ENCODE results near the gene SIDT2. TPM values are rescaled to one million over a fixed set of nuclear protein-coding genes. Genes with fewer than 3 reads are reported as not detected.

SIDT2 gene
- total RNA-seq, 1 donor from 2014 or later: 23.6 TPM

- H3K4me1 Mint-ChIP-seq (ENCODE audit: low read depth, unreplicated experiment): peaks cover 3% of the 10 kb centered on the region
- H3K9me3 Mint-ChIP-seq (ENCODE audit: unreplicated experiment): no peaks in the 10 kb centered on the region
Observed at GRCh38 chr11:117210620-117211019, 32.1 kb downstream of the SIDT2 start.

GRCh38 chr11:117212697-117213355, 34.3 kb downstream of the SIDT2 start:
- H3K27ac Mint-ChIP-seq (ENCODE audit: unreplicated experiment): no peak overlapping the region

More at GRCh38 chr11:117210620-117211019, 32.1 kb downstream of the SIDT2 start:
- no peak for TF ChIP-seq CTCF (IDR thresholded peaks at IDR 0.05; ENCODE audit: partially characterized antibody, unreplicated experiment)
- Mint-ChIP-seq H3K4me3 (ENCODE audit: unreplicated experiment) (no peak overlapping the region), H3K27ac (ENCODE audit: unreplicated experiment) (no peak overlapping the region), H3K36me3 (ENCODE audit: unreplicated experiment) (peaks cover 10% of the 10 kb centered on the region), H3K27me3 (ENCODE audit: unreplicated experiment) (peaks cover 3% of the 10 kb centered on the region)
- no peak for DNase-seq

GRCh38 chr11:117214404-117215110, 36.0 kb downstream of the SIDT2 start:
- TF ChIP-seq CTCF (IDR thresholded peaks at IDR 0.05; ENCODE audit: partially characterized antibody, unreplicated experiment): no peak
- H3K36me3 Mint-ChIP-seq (ENCODE audit: unreplicated experiment): peaks cover 5% of the 10 kb centered on the region

More at GRCh38 chr11:117212697-117213355, 34.3 kb downstream of the SIDT2 start:
- peaks cover 3% of the 10 kb centered on the region for H3K27me3 Mint-ChIP-seq (ENCODE audit: unreplicated experiment)
- TF ChIP-seq CTCF (IDR thresholded peaks at IDR 0.05; ENCODE audit: partially characterized antibody, unreplicated experiment): no peak
- no peaks in the 10 kb centered on the region for H3K4me1 Mint-ChIP-seq (ENCODE audit: low read depth, unreplicated experiment)
- DNase-seq: no peak
- H3K36me3 Mint-ChIP-seq (ENCODE audit: unreplicated experiment): peaks cover 10% of the 10 kb centered on the region
- H3K9me3 Mint-ChIP-seq (ENCODE audit: unreplicated experiment): no peaks in the 10 kb centered on the region
- H3K4me3 Mint-ChIP-seq (ENCODE audit: unreplicated experiment): no peak overlapping the region

GRCh38 chr11:117217141-117218084, 38.9 kb downstream of the SIDT2 start:
- no peak for TF ChIP-seq CTCF (IDR thresholded peaks at IDR 0.05; ENCODE audit: partially characterized antibody, unreplicated experiment)
- Mint-ChIP-seq H3K27ac (ENCODE audit: unreplicated experiment) (no peak overlapping the region), H3K4me3 (ENCODE audit: unreplicated experiment) (no peak overlapping the region)

More at GRCh38 chr11:117214404-117215110, 36.0 kb downstream of the SIDT2 start:
- H3K27me3 Mint-ChIP-seq (ENCODE audit: unreplicated experiment): no peaks in the 10 kb centered on the region
- no peak for DNase-seq
- no peak overlapping the region for H3K4me3 Mint-ChIP-seq (ENCODE audit: unreplicated experiment)
- no peak overlapping the region for H3K27ac Mint-ChIP-seq (ENCODE audit: unreplicated experiment)
- H3K9me3 Mint-ChIP-seq (ENCODE audit: unreplicated experiment): no peaks in the 10 kb centered on the region
- H3K4me1 Mint-ChIP-seq (ENCODE audit: low read depth, unreplicated experiment): no peaks in the 10 kb centered on the region

More at GRCh38 chr11:117217141-117218084, 38.9 kb downstream of the SIDT2 start:
- Mint-ChIP-seq H3K36me3 (ENCODE audit: unreplicated experiment) (peaks cover 5% of the 10 kb centered on the region), H3K4me1 (ENCODE audit: low read depth, unreplicated experiment) (peaks cover 6% of the 10 kb centered on the region), H3K27me3 (ENCODE audit: unreplicated experiment) (no peaks in the 10 kb centered on the region), H3K9me3 (ENCODE audit: unreplicated experiment) (no peaks in the 10 kb centered on the region)
- DNase-seq: no peak
